AG04450 (cell line): Measurements from ENCODE around the gene SPTBN5. TPM values are rescaled to one million over a fixed set of nuclear protein-coding genes. Genes with fewer than 3 reads are reported as not detected.

ENCODE experiments used
- CTCF ChIA-PET: fragments of 300-600, 350-600 bp; formaldehyde crosslinking; extraction: SDS; loops from one replicate; lab custom pipeline; 2022; ENCODE audit warnings: antibody characterized with exemption, inconsistent platforms; lab: Charles Lee
- POLR2A ChIA-PET: fragments of 350-600 bp; formaldehyde crosslinking; extraction: SDS; loops from one replicate; lab custom pipeline; 2021; ENCODE audit warnings: antibody characterized with exemption, inconsistent platforms; lab: Yijun Ruan, JAX
- DNase-seq: peaks from one replicate; pipeline ENCODE4 v3.0.0-alpha.2; 2011; ENCODE audit warnings: low read depth, low spot score
- H3K27ac ChIP-seq: one replicate; pipeline ENCODE4 v1.5.1; 2012; ENCODE audit warnings: low read depth, low read length, control low read depth
- H3K27me3 ChIP-seq: one replicate; pipeline ENCODE4 v1.6.0; 2012; ENCODE audit warnings: low read length; ENCODE audit not compliant: control insufficient read depth, insufficient read depth
- H3K4me3 ChIP-seq: 2 replicates; pipeline ENCODE4 v1.5.1; 2011; ENCODE audit warnings: mild to moderate bottlenecking, low read depth, low read length, control low read depth
- H3K9me3 ChIP-seq: 2 replicates; pipeline ENCODE4 v1.5.1; 2012; ENCODE audit warnings: low read length; ENCODE audit not compliant: control insufficient read depth, insufficient read depth
- CTCF ChIP-seq: IDR thresholded peaks from 2 replicates; pipeline ENCODE4 v1.5.1; 2011; ENCODE audit warnings: low read depth, low read length, control low read depth, inconsistent platforms
- polyA plus RNA-seq: library from polyadenylated mRNA; depleted of rRNA; stranded (reverse); fragments of >200 nt; gene quantifications from 2 replicates; pipeline ENCODE4 v1.2.3, GENCODE V29; 2011

The SPTBN5 gene
- polyA plus RNA-seq, 1 experiment = 0.14 TPM

GRCh38 chr15:41927536-41927935, 33.7 kb upstream of the SPTBN5 start:
- POLR2A ChIA-PET = no interaction called here
- DNase-seq = no peak
- H3K27me3 ChIP-seq = no peaks in the 10 kb centered on the region
- no peak overlapping the region for H3K27ac ChIP-seq
- H3K4me3 ChIP-seq = no peak overlapping the region
- no peak for TF ChIP-seq CTCF
- CTCF ChIA-PET = interaction anchor here (1.0 kb wide), 1 partner anchor 23 kb away, joined by 5 read pairs; no protein-coding TSS in a partner anchor
- H3K9me3 ChIP-seq = no peaks in the 10 kb centered on the region

GRCh38 chr15:41926185-41927056, 32.6 kb upstream of the SPTBN5 start:
- H3K27me3 ChIP-seq = no peaks in the 10 kb centered on the region
- no peak overlapping the region for H3K27ac ChIP-seq
- TF ChIP-seq CTCF = no peak
- no peak overlapping the region for H3K4me3 ChIP-seq
- DNase-seq = no peak
- CTCF ChIA-PET = interaction anchor here (1.1 kb wide), 1 partner anchor 152 kb away, joined by 3 read pairs; the partner anchor contains the start of gene MAPKBP1
- H3K9me3 ChIP-seq = no peaks in the 10 kb centered on the region
- POLR2A ChIA-PET = no interaction called here

- ChIA-PET POLR2A (no interaction called here), CTCF (interaction anchor here (1.1 kb wide), 1 partner anchor 151 kb away, joined by 3 read pairs; the partner anchor contains the start of gene MAPKBP1)
- H3K4me3 ChIP-seq = no peak overlapping the region
- no peak for TF ChIP-seq CTCF
- DNase-seq = no peak
- no peak overlapping the region for H3K27ac ChIP-seq
- no peaks in the 10 kb centered on the region for H3K9me3 ChIP-seq
- H3K27me3 ChIP-seq = no peaks in the 10 kb centered on the region
Measured at GRCh38 chr15:41925086-41925608, 31.3 kb upstream of the SPTBN5 start.

GRCh38 chr15:41923401-41923997, 29.6 kb upstream of the SPTBN5 start:
- no peak for TF ChIP-seq CTCF
- DNase-seq = no peak
- no peak overlapping the region for H3K27ac ChIP-seq
- ChIA-PET CTCF (interaction anchor here (1.1 kb wide), 2 partner anchors 151 to 320 kb away, joined by 3 read pairs; no protein-coding TSS in a partner anchor), POLR2A (no interaction called here)
- H3K4me3 ChIP-seq = no peak overlapping the region
- H3K9me3 ChIP-seq = no peaks in the 10 kb centered on the region
- H3K27me3 ChIP-seq = no peaks in the 10 kb centered on the region

- Histone ChIP-seq H3K27me3 (no peaks in the 10 kb centered on the region), H3K9me3 (no peaks in the 10 kb centered on the region), H3K4me3 (no peak overlapping the region), H3K27ac (no peak overlapping the region)
- no peak for TF ChIP-seq CTCF
- POLR2A ChIA-PET = no interaction called here
- CTCF ChIA-PET = interaction anchor here (1.1 kb wide), 1 partner anchor 319 kb away, joined by 3 read pairs; no protein-coding TSS in a partner anchor
- DNase-seq = no peak
Measured at GRCh38 chr15:41922353-41922752, 28.5 kb upstream of the SPTBN5 start.
